Measurements from ENCODE around the gene FYB1. TPM values are rescaled to one million over a fixed set of nuclear protein-coding genes. Genes with fewer than 3 reads are reported as not detected.

The FYB1 gene
- total and polyA plus RNA-seq, 2 experiments from 2014 or later, result not detected

- TF ChIP-seq NANOG (IDR thresholded peaks at IDR 0.05; ENCODE audit: borderline replicate concordance) (no peak), REST (IDR thresholded peaks at IDR 0.05; ENCODE audit: unreplicated experiment) (no peak), CTCF (conservative IDR thresholded peaks at IDR 0.05; ENCODE audit: low read depth in 2 of 2) (no peak), ETS1 (IDR thresholded peaks at IDR 0.05) (no peak)
Measured at GRCh38 chr5:39228596-39228995, 9.2 kb upstream of the FYB1 start (continued).

- H3K36me3 Mint-ChIP-seq (ENCODE audit: low read depth), result no peaks in the 10 kb centered on the region
- no peaks in the 10 kb centered on the region for H3K36me3 ChIP-seq (ENCODE audit: insufficient read depth)
- no peaks in the 10 kb centered on the region for H3K4me1 ChIP-seq (ENCODE audit: insufficient read depth)
- H3K27me3 Mint-ChIP-seq (ENCODE audit: insufficient read depth, low read depth, poor library complexity), result no peaks in the 10 kb centered on the region
- no peak overlapping the region for H2AFZ ChIP-seq
- no peak overlapping the region for H3K27ac ChIP-seq (ENCODE audit: low read depth)
- H4K20me1 ChIP-seq (replicated peaks; ENCODE audit: insufficient read depth), result no peaks in the 10 kb centered on the region
- no peaks in the 10 kb centered on the region; the same call in 2 of the 3 replicates for H3K4me1 Mint-ChIP-seq
- H3K4me2 ChIP-seq, result no peak overlapping the region
- ATAC-seq (no peak), DNase-seq (ENCODE audit: low spot score) (no peak)
- H3K9me2 ChIP-seq (ENCODE audit: insufficient read depth), result no peaks in the 10 kb centered on the region
- no peaks in the 10 kb centered on the region for H3F3A ChIP-seq (replicated peaks; ENCODE audit: low read depth)
- H3K27ac Mint-ChIP-seq, result no peak overlapping the region
- no peak overlapping the region for H3K4me3 ChIP-seq
- H3K79me2 ChIP-seq (replicated peaks; ENCODE audit: insufficient read depth), result no peaks in the 10 kb centered on the region
- no peak overlapping the region for H3K4me3 Mint-ChIP-seq
- H3K9me3 Mint-ChIP-seq, result no peaks in the 10 kb centered on the region
- no peaks in the 10 kb centered on the region for H3K27me3 ChIP-seq (ENCODE audit: insufficient read depth)
- TF ChIP-seq CREB1 (CRISPR knock-in tag; IDR thresholded peaks at IDR 0.05; ENCODE audit: low read depth) (no peak), REST (IDR thresholded peaks at IDR 0.05; ENCODE audit: unreplicated experiment) (no peak), EZH2phosphoT487 (IDR thresholded peaks at IDR 0.05; ENCODE audit: unreplicated experiment) (no peak), CTCF (conservative IDR thresholded peaks at IDR 0.05; ENCODE audit: low read depth in 2 of 2) (no peak), ETS1 (IDR thresholded peaks at IDR 0.05) (no peak), STAT1 (IDR thresholded peaks at IDR 0.05; ENCODE audit: unreplicated experiment) (no peak), NANOG (IDR thresholded peaks at IDR 0.05; ENCODE audit: borderline replicate concordance) (no peak)
Measured at GRCh38 chr5:39226558-39226957, 7.2 kb upstream of the FYB1 start.

Measured in GM23338 (cell line).